Spleen (tissue), 11 donors: ENCODE data around the gene EIPR1. TPM values are rescaled to one million over a fixed set of nuclear protein-coding genes. Genes with fewer than 3 reads are reported as not detected.

Experiments used
- DNase-seq: peaks from one replicate; pipeline ENCODE4 v3.0.0-alpha.2; 2020
- H3K27ac ChIP-seq, 8 donors: fragments of 200-600 bp; sonication (generic) in 7 of 8; 1 replicate in 4 of 8; 2 replicates in 4 of 8; pipeline versions ENCODE4 v1.5.0 to v1.8.0; 2016 to 2021; ENCODE audit warnings: inconsistent platforms in 4 of 8, mild to moderate bottlenecking in 4 of 8, moderate library complexity in 1 of 8
- H3K27me3 ChIP-seq, 7 donors: fragments of 200-600 bp; sonication (generic) in 6 of 7; replicated peaks in 1 of 7; 1 replicate in 4 of 7; 2 replicates in 3 of 7; pipeline versions ENCODE4 v1.5.0 to v1.8.0; 2016 to 2021; ENCODE audit warnings: inconsistent platforms in 3 of 7, mild to moderate bottlenecking in 1 of 7
- H3K36me3 ChIP-seq, 6 donors: fragments of 200-600 bp; sonication (generic) in 5 of 6; 1 replicate in 4 of 6; 2 replicates in 2 of 6; pipeline versions ENCODE4 v1.5.0 to v1.8.0; 2016 to 2021; ENCODE audit warnings: inconsistent platforms in 2 of 6
- H3K4me1 ChIP-seq, 6 donors: fragments of 200-600 bp; sonication (generic) in 5 of 6; 1 replicate in 3 of 6; 2 replicates in 3 of 6; pipeline versions ENCODE4 v1.5.0 to v1.8.0; 2016 to 2021; ENCODE audit warnings: inconsistent platforms in 3 of 6
- H3K4me3 ChIP-seq, 8 donors: fragments of 200-600 bp; sonication (generic) in 7 of 8; 1 replicate in 4 of 8; 2 replicates in 4 of 8; pipeline versions ENCODE4 v1.5.0 to v1.8.0; 2016 to 2021; ENCODE audit warnings: inconsistent platforms in 4 of 8, mild to moderate bottlenecking in 4 of 8, moderate library complexity in 2 of 8
- H3K9me3 ChIP-seq, 8 donors: fragments of 200-600 bp; sonication (generic) in 7 of 8; 1 replicate in 4 of 8; 2 replicates in 4 of 8; pipeline versions ENCODE4 v1.5.0 to v1.8.0; 2016 to 2021; ENCODE audit warnings: inconsistent platforms in 4 of 8
- POLR2A ChIP-seq, 3 donors: fragments of 450-650 bp; IDR thresholded peaks; one replicate each; pipeline ENCODE4 v1.5.1; 2017; ENCODE audit warnings: antibody characterized with exemption in 3 of 3, mild to moderate bottlenecking in 1 of 3
- POLR2AphosphoS5 ChIP-seq, 3 donors: sonication (generic); formaldehyde crosslinking; IDR thresholded peaks; one replicate each; pipeline ENCODE4 v1.5.1; 2017; ENCODE audit warnings: antibody characterized with exemption in 3 of 3
- WGBS, 5 donors: extraction: QIAGEN DNeasy Blood & Tissue Kit in 3 of 5; methylation state at CpG; one replicate each; pipeline versions ENCODE4 v1.1.5 to v1.1.7; 2013 to 2018; 5-methylcytosine and 5-hydroxymethylcytosine counted together
- intact Hi-C: fragments of 100-400 bp; cut with DNase I; formaldehyde crosslinking; loops from one replicate; pipeline ENCODE4 v1.15.0; 2023; ENCODE audit warnings: low total_unique reads
- polyA plus RNA-seq, 3 donors: library from polyadenylated mRNA; stranded (reverse); fragments of 200-250 nt; gene quantifications; one replicate each; pipeline ENCODE4 v1.2.1, GENCODE V29; 2013
- total RNA-seq, 7 donors: library from RNA; depleted of rRNA in 3 of 7; stranded (reverse); fragments of >200 nt in 3 of 7; fragmentation: NEBNext Ultra II Directional in 4 of 7; extraction: Animal tissue kit (Norgen Biotek cat#: 25700) in 4 of 7; gene quantifications; one replicate each; pipeline versions ENCODE4 v1.1.0 to v1.2.1, GENCODE V29; 2016 to 2021
- TF ChIP-seq, protein P1 (sequence below), 11 experiments: fragments of 200-600 bp in 7 of 11; fragments of 450-650 bp in 4 of 11; sonication (generic) in 4 of 11; IDR thresholded peaks in 8 of 11; conservative IDR thresholded peaks in 3 of 11; 1 replicate in 7 of 11; 2 replicates in 4 of 11; pipeline versions ENCODE4 v1.4.0 to v1.8.0; 2016 to 2021; ENCODE audit warnings: antibody characterized with exemption in 11 of 11, inconsistent platforms in 4 of 11, mild to moderate bottlenecking in 1 of 11
- donor health status: healthy with polysubstance abuse.
- donor health status: DM: no; HTN: no; CAD: no; lungs with moderate emphysema.
- donor health status: DM: no; HTN: no; CAD: no.
- donor health status: Bipolar disorder and iron deficiency.
- donor health status: healthy.
- donor health status: DM: no; HTN: no; CAD: no.
- donor health status: DM: yes; HTN: yes; CAD: no.

Gene EIPR1
- total and polyA plus RNA-seq, 10 donors, result 16.1 to 60.1 (median 26.3) TPM

GRCh38 chr2:3272761-3273160, 104.9 kb downstream of the EIPR1 start:
- WGBS, 5 donors, result 94 to 98% (median 95%) methylated on average over 7 of the region's 7 CpGs
- Histone ChIP-seq H3K4me1 (no peaks in the 10 kb centered on the region), H3K9me3 (peaks cover 0 to 35% (median 24%) of the 10 kb centered on the region in 8 donors), H3K36me3 (peaks cover 0 to 31% (median 0%) of the 10 kb centered on the region in 6 donors), H3K27me3 (no peaks in the 10 kb centered on the region), H3K27ac (no peak overlapping the region), H3K4me3 (no peak overlapping the region)
- no peak for DNase-seq
- intact Hi-C loops, result no loop called here
- no peak for TF ChIP-seq POLR2A (IDR thresholded peaks at IDR 0.05)

DNA sequence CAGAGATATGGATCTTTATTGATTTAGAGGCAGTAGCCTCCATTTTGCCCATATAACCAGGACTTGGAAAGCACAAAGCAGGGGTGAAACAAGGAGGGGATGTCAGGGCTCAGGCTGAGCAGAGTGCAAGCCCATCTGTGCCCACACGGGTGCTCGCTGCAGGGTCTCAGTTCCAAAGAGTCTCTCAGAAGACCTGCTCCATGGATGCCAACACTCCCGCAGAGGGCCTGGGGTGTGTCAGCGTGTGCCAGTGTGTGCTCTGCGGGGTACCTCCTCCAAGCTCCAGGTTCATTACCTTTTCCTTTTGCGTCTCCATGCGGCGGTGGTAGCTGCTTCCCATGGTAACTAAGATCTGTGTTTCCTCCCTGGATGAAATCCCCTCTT, 107.5 kb downstream of the EIPR1 start:
- Histone ChIP-seq H3K4me3 (no peak overlapping the region), H3K9me3 (peaks cover 0 to 14% (median 5%) of the 10 kb centered on the region in 8 donors), H3K36me3 (peaks cover 0 to 19% (median 0%) of the 10 kb centered on the region in 6 donors), H3K27ac (no peak overlapping the region), H3K27me3 (no peaks in the 10 kb centered on the region), H3K4me1 (peaks cover 0 to 5% (median 0%) of the 10 kb centered on the region in 6 donors)
- DNase-seq, result no peak
- 97 to 99% (median 98%) methylated on average over 8 of the region's 8 CpGs for WGBS, 5 donors
- TF ChIP-seq POLR2AphosphoS5 (IDR thresholded peaks at IDR 0.05) (no peak), POLR2A (IDR thresholded peaks at IDR 0.05) (no peak)
- TF ChIP-seq, protein P1, sequence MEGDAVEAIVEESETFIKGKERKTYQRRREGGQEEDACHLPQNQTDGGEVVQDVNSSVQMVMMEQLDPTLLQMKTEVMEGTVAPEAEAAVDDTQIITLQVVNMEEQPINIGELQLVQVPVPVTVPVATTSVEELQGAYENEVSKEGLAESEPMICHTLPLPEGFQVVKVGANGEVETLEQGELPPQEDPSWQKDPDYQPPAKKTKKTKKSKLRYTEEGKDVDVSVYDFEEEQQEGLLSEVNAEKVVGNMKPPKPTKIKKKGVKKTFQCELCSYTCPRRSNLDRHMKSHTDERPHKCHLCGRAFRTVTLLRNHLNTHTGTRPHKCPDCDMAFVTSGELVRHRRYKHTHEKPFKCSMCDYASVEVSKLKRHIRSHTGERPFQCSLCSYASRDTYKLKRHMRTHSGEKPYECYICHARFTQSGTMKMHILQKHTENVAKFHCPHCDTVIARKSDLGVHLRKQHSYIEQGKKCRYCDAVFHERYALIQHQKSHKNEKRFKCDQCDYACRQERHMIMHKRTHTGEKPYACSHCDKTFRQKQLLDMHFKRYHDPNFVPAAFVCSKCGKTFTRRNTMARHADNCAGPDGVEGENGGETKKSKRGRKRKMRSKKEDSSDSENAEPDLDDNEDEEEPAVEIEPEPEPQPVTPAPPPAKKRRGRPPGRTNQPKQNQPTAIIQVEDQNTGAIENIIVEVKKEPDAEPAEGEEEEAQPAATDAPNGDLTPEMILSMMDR (IDR thresholded peaks at IDR 0.05 in 8 of 11, conservative IDR thresholded peaks at IDR 0.05 in 3 of 11), result no peak
- intact Hi-C loops, result no loop called here

GRCh38 chr2:3269425-3270094, 108.1 kb downstream of the EIPR1 start:
- Histone ChIP-seq H3K27ac (no peak overlapping the region), H3K4me1 (peaks cover 0 to 5% (median under 1%) of the 10 kb centered on the region in 6 donors), H3K27me3 (no peaks in the 10 kb centered on the region), H3K9me3 (peaks cover 0 to 9% (median under 1%) of the 10 kb centered on the region in 8 donors), H3K36me3 (peaks cover 0 to 19% (median 0%) of the 10 kb centered on the region in 6 donors), H3K4me3 (no peak overlapping the region)
- intact Hi-C loops, result no loop called here
- 79 to 93% (median 87%) methylated on average over 19 to 22 of the region's 22 CpGs for WGBS, 5 donors
- peak; percentile 64 for DNase-seq
- TF ChIP-seq, protein P1 (IDR thresholded peaks at IDR 0.05 in 8 of 11, conservative IDR thresholded peaks at IDR 0.05 in 3 of 11), result no peak
- no peak for TF ChIP-seq POLR2A (IDR thresholded peaks at IDR 0.05)
- no peak for TF ChIP-seq POLR2AphosphoS5 (IDR thresholded peaks at IDR 0.05)

- H3K27me3 ChIP-seq, result no peaks in the 10 kb centered on the region
- peak; percentile 35 for DNase-seq
- WGBS, 5 donors, result 91 to 97% (median 94%) methylated on average over 5 to 6 of the region's 6 CpGs
- no peak overlapping the region for H3K4me3 ChIP-seq
- TF ChIP-seq, protein P1 (IDR thresholded peaks at IDR 0.05 in 8 of 11, conservative IDR thresholded peaks at IDR 0.05 in 3 of 11), result no peak
- TF ChIP-seq POLR2AphosphoS5 (IDR thresholded peaks at IDR 0.05) (no peak), POLR2A (IDR thresholded peaks at IDR 0.05) (no peak)
- H3K9me3 ChIP-seq, result peaks cover 0 to 9% (median 0%) of the 10 kb centered on the region in 8 donors
- H3K36me3 ChIP-seq, result peaks cover 0 to 19% (median 0%) of the 10 kb centered on the region in 6 donors
- no peak overlapping the region for H3K27ac ChIP-seq
- H3K4me1 ChIP-seq, result peaks cover 0 to 10% (median 5%) of the 10 kb centered on the region in 6 donors
- intact Hi-C loops, result no loop called here
Observed at GRCh38 chr2:3268705-3269029, 109.0 kb downstream of the EIPR1 start.
